ENCODE results near the gene FCMR. TPM values are rescaled to one million over a fixed set of nuclear protein-coding genes. Genes with fewer than 3 reads are reported as not detected.

The FCMR gene
- total RNA-seq, 1 experiment from 2014 or later, result 1.5 TPM

DNA sequence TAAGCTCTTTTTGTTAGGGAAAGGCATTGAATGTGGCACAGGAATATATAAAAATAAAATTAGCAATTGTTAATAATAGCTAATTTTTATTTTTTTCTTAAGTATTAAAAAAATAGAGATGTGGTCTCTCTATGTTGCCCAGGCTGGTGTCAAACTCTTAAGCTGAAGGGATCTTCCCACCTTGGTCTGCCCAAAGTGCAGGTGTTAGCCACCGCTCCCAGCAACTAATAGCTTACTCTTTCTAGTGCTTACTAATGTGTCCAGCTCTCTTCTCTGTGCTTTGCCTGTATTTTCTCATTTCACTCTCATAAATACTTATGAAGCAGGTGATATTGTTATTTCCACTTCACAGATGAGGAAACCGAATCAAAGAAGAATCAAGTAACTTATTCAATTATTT is 37.9 kb downstream of the FCMR start:
- DNase-seq, result no peak
- intact Hi-C loops (cut with micrococcal nuclease), result no loop called here
- Histone ChIP-seq H3K27ac (ENCODE audit: low read length) (no peak overlapping the region), H3K9me3 (ENCODE audit: low read length) (0 out of 2 replicates have a peak, but pooled peaks cover 4% of the 10 kb centered on the region), H3K36me3 (ENCODE audit: low read depth, low read length) (no peaks in the 10 kb centered on the region), H3K4me2 (ENCODE audit: low read length) (no peak overlapping the region), H3F3A (ENCODE audit: low read length, unreplicated experiment) (no peaks in the 10 kb centered on the region), H3K9ac (ENCODE audit: low read length) (no peak overlapping the region), H4K20me1 (ENCODE audit: low read length) (no peaks in the 10 kb centered on the region), H3K4me1 (ENCODE audit: insufficient read depth, low read length) (peaks cover 19% of the 10 kb centered on the region), H3K4me3 (ENCODE audit: low read length) (no peak overlapping the region), H2AFZ (ENCODE audit: low read length) (no peak overlapping the region), H3K79me2 (ENCODE audit: low read length) (no peaks in the 10 kb centered on the region), H3K27me3 (ENCODE audit: low read length) (no peaks in the 10 kb centered on the region), H3K9me2 (replicated peaks; ENCODE audit: low read length) (no peaks in the 10 kb centered on the region)
- ChIA-PET POLR2A (ENCODE audit: unreplicated experiment) (interaction anchor here (0.7 kb wide), 1 partner anchor 139 kb away, joined by 5 read pairs; no protein-coding TSS in a partner anchor), CTCF (interaction anchor here (0.7 kb wide), 1 partner anchor 25 kb away, joined by 4 read pairs; no protein-coding TSS in a partner anchor)
- no TSS peak for BruUV-seq (replicated peaks)
- no peak for ATAC-seq
- TF ChIP-seq EZH2phosphoT487 (IDR thresholded peaks at IDR 0.05; ENCODE audit: borderline replicate concordance, low read length), result no peak
- TF ChIP-seq, protein P1, sequence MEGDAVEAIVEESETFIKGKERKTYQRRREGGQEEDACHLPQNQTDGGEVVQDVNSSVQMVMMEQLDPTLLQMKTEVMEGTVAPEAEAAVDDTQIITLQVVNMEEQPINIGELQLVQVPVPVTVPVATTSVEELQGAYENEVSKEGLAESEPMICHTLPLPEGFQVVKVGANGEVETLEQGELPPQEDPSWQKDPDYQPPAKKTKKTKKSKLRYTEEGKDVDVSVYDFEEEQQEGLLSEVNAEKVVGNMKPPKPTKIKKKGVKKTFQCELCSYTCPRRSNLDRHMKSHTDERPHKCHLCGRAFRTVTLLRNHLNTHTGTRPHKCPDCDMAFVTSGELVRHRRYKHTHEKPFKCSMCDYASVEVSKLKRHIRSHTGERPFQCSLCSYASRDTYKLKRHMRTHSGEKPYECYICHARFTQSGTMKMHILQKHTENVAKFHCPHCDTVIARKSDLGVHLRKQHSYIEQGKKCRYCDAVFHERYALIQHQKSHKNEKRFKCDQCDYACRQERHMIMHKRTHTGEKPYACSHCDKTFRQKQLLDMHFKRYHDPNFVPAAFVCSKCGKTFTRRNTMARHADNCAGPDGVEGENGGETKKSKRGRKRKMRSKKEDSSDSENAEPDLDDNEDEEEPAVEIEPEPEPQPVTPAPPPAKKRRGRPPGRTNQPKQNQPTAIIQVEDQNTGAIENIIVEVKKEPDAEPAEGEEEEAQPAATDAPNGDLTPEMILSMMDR (conservative IDR thresholded peaks at IDR 0.05; ENCODE audit: low read depth, low read length), result no peak
- TF ChIP-seq EZH2 (IDR thresholded peaks at IDR 0.05; ENCODE audit: low read length, unreplicated experiment), result no peak

DNA sequence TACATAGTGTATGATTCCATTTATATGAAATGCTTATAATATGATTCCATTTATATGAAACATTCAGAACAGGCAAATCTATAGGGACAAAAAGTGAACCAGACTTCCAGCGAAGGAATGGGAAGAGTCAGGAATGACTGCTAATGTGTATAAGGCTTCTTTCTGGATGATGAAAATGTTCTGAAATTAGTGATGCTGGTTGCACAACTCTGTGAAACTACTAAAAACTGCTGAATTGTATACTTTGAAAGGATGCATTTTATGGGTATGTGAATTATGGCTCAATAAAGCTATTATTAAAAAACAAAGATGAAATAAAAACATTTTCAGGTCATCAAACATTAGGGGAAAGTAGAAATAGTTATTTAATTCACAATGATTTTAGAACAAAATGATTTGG is 38.6 kb downstream of the FCMR start:
- BruUV-seq (replicated peaks), result no TSS peak
- TF ChIP-seq EZH2phosphoT487 (IDR thresholded peaks at IDR 0.05; ENCODE audit: borderline replicate concordance, low read length) (no peak), EZH2 (IDR thresholded peaks at IDR 0.05; ENCODE audit: low read length, unreplicated experiment) (no peak)
- TF ChIP-seq, protein P1 (conservative IDR thresholded peaks at IDR 0.05; ENCODE audit: low read depth, low read length), result no peak
- intact Hi-C loops (cut with micrococcal nuclease), result no loop called here
- Histone ChIP-seq H3K36me3 (ENCODE audit: low read depth, low read length) (no peaks in the 10 kb centered on the region), H4K20me1 (ENCODE audit: low read length) (no peaks in the 10 kb centered on the region), H3K9me2 (replicated peaks; ENCODE audit: low read length) (no peaks in the 10 kb centered on the region), H3K79me2 (ENCODE audit: low read length) (no peaks in the 10 kb centered on the region), H3K9me3 (ENCODE audit: low read length) (peaks cover 11% of the 10 kb centered on the region), H2AFZ (ENCODE audit: low read length) (no peak overlapping the region), H3K27me3 (ENCODE audit: low read length) (no peaks in the 10 kb centered on the region), H3F3A (ENCODE audit: low read length, unreplicated experiment) (no peaks in the 10 kb centered on the region), H3K9ac (ENCODE audit: low read length) (no peak overlapping the region), H3K4me1 (ENCODE audit: insufficient read depth, low read length) (peaks cover 15% of the 10 kb centered on the region), H3K4me3 (ENCODE audit: low read length) (no peak overlapping the region), H3K27ac (ENCODE audit: low read length) (no peak overlapping the region), H3K4me2 (ENCODE audit: low read length) (no peak overlapping the region)
- no peak for DNase-seq
- ChIA-PET POLR2A (ENCODE audit: unreplicated experiment) (interaction anchor here (0.7 kb wide), 1 partner anchor 139 kb away, joined by 5 read pairs; no protein-coding TSS in a partner anchor), CTCF (interaction anchor here (0.7 kb wide), 1 partner anchor 26 kb away, joined by 4 read pairs; no protein-coding TSS in a partner anchor)
- no peak for ATAC-seq

DNA sequence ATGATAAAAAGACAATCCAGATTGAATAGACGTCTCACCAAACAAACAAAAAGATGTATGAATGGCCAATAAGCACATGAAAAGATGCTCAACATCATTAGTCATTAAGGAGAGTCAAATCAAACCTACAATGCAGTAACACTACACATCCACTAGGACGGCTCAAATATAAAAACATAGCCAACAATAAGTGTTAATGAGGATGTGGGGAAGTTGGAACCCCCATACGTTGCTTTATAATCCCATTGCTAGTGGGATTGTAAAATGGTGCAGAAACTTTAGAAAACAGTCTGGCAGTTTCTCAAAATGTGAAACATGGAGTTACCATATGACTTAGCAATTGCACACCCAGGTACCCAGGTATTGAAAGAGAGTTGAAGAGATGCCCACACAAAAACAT is 39.2 kb downstream of the FCMR start:
- Histone ChIP-seq H3K4me2 (ENCODE audit: low read length) (no peak overlapping the region), H2AFZ (ENCODE audit: low read length) (no peak overlapping the region), H3K27me3 (ENCODE audit: low read length) (no peaks in the 10 kb centered on the region), H3K9ac (ENCODE audit: low read length) (no peak overlapping the region), H3F3A (ENCODE audit: low read length, unreplicated experiment) (no peaks in the 10 kb centered on the region), H3K27ac (ENCODE audit: low read length) (no peak overlapping the region), H3K9me2 (replicated peaks; ENCODE audit: low read length) (no peaks in the 10 kb centered on the region), H3K9me3 (ENCODE audit: low read length) (peaks cover 17% of the 10 kb centered on the region), H3K4me1 (ENCODE audit: insufficient read depth, low read length) (peaks cover 9% of the 10 kb centered on the region), H3K79me2 (ENCODE audit: low read length) (no peaks in the 10 kb centered on the region), H3K4me3 (ENCODE audit: low read length) (no peak overlapping the region), H3K36me3 (ENCODE audit: low read depth, low read length) (no peaks in the 10 kb centered on the region), H4K20me1 (ENCODE audit: low read length) (no peaks in the 10 kb centered on the region)
- DNase-seq, result no peak
- ChIA-PET POLR2A (ENCODE audit: unreplicated experiment) (no interaction called here), CTCF (no interaction called here)
- intact Hi-C loops (cut with micrococcal nuclease), result no loop called here
- no peak for TF ChIP-seq EZH2 (IDR thresholded peaks at IDR 0.05; ENCODE audit: low read length, unreplicated experiment)
- TF ChIP-seq, protein P1 (conservative IDR thresholded peaks at IDR 0.05; ENCODE audit: low read depth, low read length), result peak; percentile 39
- no TSS peak for BruUV-seq (replicated peaks)
- ATAC-seq, result no peak

Data from PC-3 (cell line).